Neural progenitor cell (in vitro differentiated cells): ENCODE results near the gene ARFGAP1. TPM values are rescaled to one million over a fixed set of nuclear protein-coding genes. Genes with fewer than 3 reads are reported as not detected.

ENCODE experiments used
- DNase-seq: peaks from one replicate; pipeline ENCODE4 v3.0.0-alpha.2; 2016; ENCODE audit warnings: low spot score
- H2AFZ ChIP-seq: fragments of 200-600 bp; sonication (generic); replicated peaks from 2 replicates; pipeline ENCODE4 v1.6.1; 2016; ENCODE audit warnings: antibody characterized with exemption
- H3F3A ChIP-seq: fragments of 200-600 bp; sonication (generic); 2 replicates; pipeline ENCODE4 v1.6.1; 2016; ENCODE audit warnings: antibody characterized with exemption, low read depth
- H3K27ac ChIP-seq: fragments of 200-600 bp; sonication (generic); 2 replicates; pipeline ENCODE4 v1.5.1; 2016; ENCODE audit warnings: mild to moderate bottlenecking
- H3K27me3 ChIP-seq: fragments of 200-600 bp; sonication (generic); 2 replicates; pipeline ENCODE4 v1.6.1; 2016; ENCODE audit warnings: mild to moderate bottlenecking, moderate library complexity
- H3K36me3 ChIP-seq: fragments of 200-600 bp; sonication (generic); 2 replicates; pipeline ENCODE4 v1.5.1; 2016
- H3K4me1 ChIP-seq: fragments of 200-600 bp; sonication (generic); 2 replicates; pipeline ENCODE4 v1.6.1; 2016; ENCODE audit warnings: mixed run types
- H3K4me2 ChIP-seq: fragments of 200-600 bp; sonication (generic); 2 replicates; pipeline ENCODE4 v1.6.1; 2016
- H3K4me3 ChIP-seq: fragments of 200-600 bp; sonication (generic); 2 replicates; pipeline ENCODE4 v1.5.1; 2016
- H3K79me2 ChIP-seq: fragments of 200-600 bp; sonication (generic); 2 replicates; pipeline ENCODE4 v1.6.1; 2016; ENCODE audit warnings: low read depth
- H3K9ac ChIP-seq: fragments of 200-600 bp; sonication (generic); 2 replicates; pipeline ENCODE4 v1.6.1; 2016
- H3K9me3 ChIP-seq: fragments of 200-600 bp; sonication (generic); 2 replicates; pipeline ENCODE4 v1.5.1; 2016; ENCODE audit warnings: low read depth
- H4K20me1 ChIP-seq: fragments of 200-600 bp; sonication (generic); 2 replicates; pipeline ENCODE4 v1.6.1; 2016; ENCODE audit warnings: low read depth
- H3K27ac Mint-ChIP-seq: 3 replicates; pipeline ENCODE4 v1.8.0; 2021; ENCODE audit warnings: mixed read lengths
- H3K27me3 Mint-ChIP-seq: 2 replicates; pipeline ENCODE4 v1.8.0; 2022; ENCODE audit warnings: low read depth, mild to moderate bottlenecking, inconsistent platforms, moderate library complexity, mixed read lengths; ENCODE audit not compliant: insufficient read depth
- H3K36me3 Mint-ChIP-seq: 3 replicates; pipeline ENCODE4 v1.8.0; 2021; ENCODE audit warnings: mixed read lengths
- H3K4me1 Mint-ChIP-seq: 3 replicates; pipeline ENCODE4 v1.8.0; 2021; ENCODE audit warnings: mixed read lengths
- H3K4me3 Mint-ChIP-seq: 3 replicates; pipeline ENCODE4 v1.8.0; 2021; ENCODE audit warnings: mild to moderate bottlenecking, moderate library complexity, mixed read lengths
- H3K9me3 Mint-ChIP-seq: 3 replicates; pipeline ENCODE4 v1.8.0; 2020; ENCODE audit warnings: mixed read lengths
- EZH2 ChIP-seq: fragments of 200-600 bp; sonication (generic); IDR thresholded peaks from 2 replicates; pipeline ENCODE4 v1.6.1; 2017; ENCODE audit warnings: antibody characterized with exemption, mild to moderate bottlenecking, moderate library complexity
- EZH2phosphoT487 ChIP-seq: fragments of 200-600 bp; sonication (generic); IDR thresholded peaks from 2 replicates; pipeline ENCODE4 v1.6.1; 2017; ENCODE audit warnings: antibody characterized with exemption
- total RNA-seq: library from RNA; depleted of rRNA; stranded (reverse); fragments of >200 nt; gene quantifications from 2 replicates; pipeline ENCODE4 v1.2.3, GENCODE V29; 2015; ENCODE audit warnings: low replicate concordance
- TF ChIP-seq, protein P1 (sequence below): fragments of 200-600 bp; sonication (generic); IDR thresholded peaks from 2 replicates; pipeline ENCODE4 v1.5.1; 2017; ENCODE audit warnings: antibody characterized with exemption, mild to moderate bottlenecking

ARFGAP1 gene
- total RNA-seq, 1 donor from 2014 or later, result 43.7 TPM

DNA sequence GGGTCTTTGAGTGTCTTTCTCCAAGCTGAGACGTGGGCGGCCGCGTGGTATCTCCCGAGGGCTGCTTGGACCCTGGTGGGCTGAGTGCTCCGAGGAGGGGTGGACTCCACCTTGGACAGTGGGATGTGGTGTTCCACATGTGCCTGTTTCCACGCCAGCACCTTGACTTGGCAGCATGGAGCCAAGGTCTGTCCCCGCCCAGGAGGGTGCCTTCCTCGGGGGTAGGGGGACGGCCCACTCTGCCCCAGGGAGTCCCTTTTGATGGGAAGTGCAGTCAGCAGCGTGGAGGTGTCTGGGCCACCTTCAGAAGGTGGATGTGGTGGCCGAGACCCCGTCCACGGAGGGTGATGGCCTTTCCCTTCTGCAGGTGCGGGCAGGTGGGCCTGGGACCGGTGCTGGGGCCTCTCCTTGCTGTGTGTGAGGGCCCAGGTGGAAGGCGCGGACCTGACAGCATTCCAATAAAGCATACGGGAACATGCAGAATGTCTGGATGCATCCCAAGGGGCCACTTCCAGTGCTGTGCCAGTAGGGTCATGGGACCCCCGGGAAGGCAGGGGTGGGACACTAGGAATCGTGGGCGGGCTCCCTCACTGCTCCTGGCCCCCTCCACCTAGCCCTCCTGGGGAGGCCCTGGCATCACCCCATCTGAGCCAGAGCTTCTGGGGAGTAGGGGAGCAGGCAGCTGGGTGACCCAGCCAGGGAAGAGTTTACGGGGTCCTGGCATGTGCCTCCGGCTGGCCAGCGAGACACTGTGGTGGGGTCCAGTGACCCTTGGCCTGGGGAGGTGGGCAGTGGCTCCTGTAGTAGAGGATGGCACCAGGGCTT lies 16.9 kb downstream of the ARFGAP1 start:
- no peak for DNase-seq
- Histone ChIP-seq H2AFZ (no peak overlapping the region), H4K20me1 (peaks cover 6% of the 10 kb centered on the region), H3F3A (no peaks in the 10 kb centered on the region), H3K79me2 (no peaks in the 10 kb centered on the region), H3K36me3 (no peaks in the 10 kb centered on the region), H3K27ac (no peak overlapping the region), H3K4me1 (no peaks in the 10 kb centered on the region), H3K4me2 (no peak overlapping the region), H3K4me3 (no peak overlapping the region), H3K27me3 (no peaks in the 10 kb centered on the region), H3K9me3 (no peaks in the 10 kb centered on the region), H3K9ac (no peak overlapping the region)
- H3K27me3 Mint-ChIP-seq, result peaks cover 3% of the 10 kb centered on the region
- no peak overlapping the region for H3K4me3 Mint-ChIP-seq
- H3K4me1 Mint-ChIP-seq, result no peaks in the 10 kb centered on the region
- H3K27ac Mint-ChIP-seq, result no peak overlapping the region
- H3K9me3 Mint-ChIP-seq, result no peaks in the 10 kb centered on the region
- TF ChIP-seq EZH2, result no peak
- TF ChIP-seq EZH2phosphoT487, result no peak
- TF ChIP-seq, protein P1, sequence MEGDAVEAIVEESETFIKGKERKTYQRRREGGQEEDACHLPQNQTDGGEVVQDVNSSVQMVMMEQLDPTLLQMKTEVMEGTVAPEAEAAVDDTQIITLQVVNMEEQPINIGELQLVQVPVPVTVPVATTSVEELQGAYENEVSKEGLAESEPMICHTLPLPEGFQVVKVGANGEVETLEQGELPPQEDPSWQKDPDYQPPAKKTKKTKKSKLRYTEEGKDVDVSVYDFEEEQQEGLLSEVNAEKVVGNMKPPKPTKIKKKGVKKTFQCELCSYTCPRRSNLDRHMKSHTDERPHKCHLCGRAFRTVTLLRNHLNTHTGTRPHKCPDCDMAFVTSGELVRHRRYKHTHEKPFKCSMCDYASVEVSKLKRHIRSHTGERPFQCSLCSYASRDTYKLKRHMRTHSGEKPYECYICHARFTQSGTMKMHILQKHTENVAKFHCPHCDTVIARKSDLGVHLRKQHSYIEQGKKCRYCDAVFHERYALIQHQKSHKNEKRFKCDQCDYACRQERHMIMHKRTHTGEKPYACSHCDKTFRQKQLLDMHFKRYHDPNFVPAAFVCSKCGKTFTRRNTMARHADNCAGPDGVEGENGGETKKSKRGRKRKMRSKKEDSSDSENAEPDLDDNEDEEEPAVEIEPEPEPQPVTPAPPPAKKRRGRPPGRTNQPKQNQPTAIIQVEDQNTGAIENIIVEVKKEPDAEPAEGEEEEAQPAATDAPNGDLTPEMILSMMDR, result no peak
- peaks cover 2% of the 10 kb centered on the region for H3K36me3 Mint-ChIP-seq

DNA sequence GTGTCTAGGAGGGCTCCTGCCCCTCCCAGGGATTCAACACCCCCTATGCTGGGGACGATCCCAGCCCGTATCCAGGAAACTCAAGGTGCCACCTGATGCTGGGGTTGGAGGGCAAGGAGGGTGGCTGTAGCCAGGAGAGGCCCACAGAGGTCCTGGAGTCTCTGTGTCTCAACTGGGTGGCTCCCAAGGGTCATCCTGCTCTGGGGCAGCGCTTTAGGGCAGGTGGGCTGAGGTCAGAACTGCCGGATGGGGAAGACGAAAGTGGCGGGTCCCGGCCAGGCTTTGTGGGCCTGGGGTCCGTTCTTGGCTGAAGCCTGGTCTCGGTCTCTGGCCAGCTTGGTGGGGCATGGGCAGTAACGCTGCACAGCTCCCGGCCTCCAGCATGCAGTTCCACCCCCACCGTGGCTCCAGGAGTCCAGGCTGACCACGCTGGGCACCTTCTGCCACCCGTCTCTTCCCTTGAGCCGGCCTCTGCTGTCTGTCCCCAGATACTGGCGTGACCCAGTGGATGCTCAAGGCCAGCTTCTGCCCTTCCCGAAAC lies 17.6 kb downstream of the ARFGAP1 start:
- H2AFZ ChIP-seq, result no peak overlapping the region
- no peak overlapping the region for H3K9ac ChIP-seq
- H3K36me3 ChIP-seq, result no peaks in the 10 kb centered on the region
- peaks cover 5% of the 10 kb centered on the region for H3K27me3 ChIP-seq
- Mint-ChIP-seq H3K4me3 (peak overlapping the region; percentile 55), H3K27ac (no peak overlapping the region), H3K36me3 (peaks cover 2% of the 10 kb centered on the region), H3K27me3 (peaks cover 3% of the 10 kb centered on the region), H3K4me1 (peaks cover 3% of the 10 kb centered on the region), H3K9me3 (no peaks in the 10 kb centered on the region)
- H3F3A ChIP-seq, result no peaks in the 10 kb centered on the region
- H3K4me3 ChIP-seq, result no peak overlapping the region
- no peaks in the 10 kb centered on the region for H3K9me3 ChIP-seq
- H4K20me1 ChIP-seq, result peaks cover 6% of the 10 kb centered on the region
- no peak for TF ChIP-seq EZH2phosphoT487
- TF ChIP-seq EZH2, result no peak
- TF ChIP-seq, protein P1, result no peak
- H3K4me2 ChIP-seq, result no peak overlapping the region
- peaks cover 3% of the 10 kb centered on the region for H3K4me1 ChIP-seq
- no peaks in the 10 kb centered on the region for H3K79me2 ChIP-seq
- no peak overlapping the region for H3K27ac ChIP-seq
- no peak for DNase-seq

DNA sequence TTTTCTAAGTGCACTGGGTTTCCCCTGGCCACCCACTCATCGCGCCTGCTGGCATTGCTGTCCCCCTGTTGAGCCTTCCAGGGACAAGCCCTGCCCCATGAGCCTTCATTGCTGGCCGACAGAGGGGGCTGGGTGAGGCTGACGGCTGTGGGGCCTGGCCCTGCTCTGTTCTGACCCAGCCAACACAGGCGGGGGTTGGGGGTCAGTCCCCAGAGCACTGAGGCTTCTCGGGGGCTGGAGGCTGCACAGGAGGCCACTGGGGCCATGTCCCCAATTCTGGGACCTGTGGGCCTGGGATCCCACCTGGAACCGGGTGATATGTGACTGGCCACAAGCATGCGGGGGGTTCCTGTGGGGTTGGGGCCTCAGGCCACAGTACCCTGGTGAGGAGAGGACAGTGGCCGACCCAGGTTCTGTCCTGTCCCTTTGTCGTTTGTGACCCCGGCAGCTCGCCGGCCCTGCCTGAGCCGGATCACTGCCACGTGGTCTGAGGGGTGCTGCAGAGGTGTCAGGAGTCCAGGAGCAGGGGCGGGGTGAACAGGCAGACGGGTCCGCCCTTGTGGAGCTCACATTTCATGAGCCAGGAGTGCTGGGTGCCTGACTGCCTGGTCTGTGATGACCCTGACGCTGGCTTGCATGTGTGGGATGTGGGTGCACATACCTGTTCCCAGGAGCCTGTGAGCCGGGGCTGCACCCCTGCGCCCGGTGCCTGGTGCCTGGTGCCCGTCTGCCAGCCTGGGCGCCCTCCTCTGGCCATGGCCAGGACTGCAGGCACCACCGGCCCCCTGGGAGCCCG lies 18.3 kb downstream of the ARFGAP1 start:
- no peak overlapping the region for H3K4me2 ChIP-seq
- H3K4me3 ChIP-seq, result no peak overlapping the region
- peaks cover 11% of the 10 kb centered on the region for H3K27me3 ChIP-seq
- H3K9me3 ChIP-seq, result no peaks in the 10 kb centered on the region
- peaks cover 4% of the 10 kb centered on the region for H3F3A ChIP-seq
- peaks cover under 1% of the 10 kb centered on the region for H3K36me3 Mint-ChIP-seq
- no peak overlapping the region for H3K4me3 Mint-ChIP-seq
- no peaks in the 10 kb centered on the region for H3K79me2 ChIP-seq
- peaks cover 10% of the 10 kb centered on the region for H3K4me1 ChIP-seq
- H4K20me1 ChIP-seq, result peaks cover 6% of the 10 kb centered on the region
- peaks cover 10% of the 10 kb centered on the region for H3K4me1 Mint-ChIP-seq
- DNase-seq, result peak; percentile 72
- no peak overlapping the region for H3K27ac ChIP-seq
- no peaks in the 10 kb centered on the region for H3K36me3 ChIP-seq
- no peak overlapping the region for H3K9ac ChIP-seq
- H3K9me3 Mint-ChIP-seq, result no peaks in the 10 kb centered on the region
- no peak overlapping the region for H3K27ac Mint-ChIP-seq
- peaks cover 3% of the 10 kb centered on the region for H3K27me3 Mint-ChIP-seq
- TF ChIP-seq EZH2 (no peak), EZH2phosphoT487 (no peak)
- TF ChIP-seq, protein P1, result peak; percentile 75
- H2AFZ ChIP-seq, result no peak overlapping the region
